HL-60/S4 treated with retinoic acid at 250 ng/mL for 4 days and 3 days (cell line): ENCODE data around the gene MLLT10.

Experiments used
- in situ Hi-C: fragments of 300-500 bp; cut with MboI; formaldehyde crosslinking; loops from 2 replicates; pipeline ENCODE4 v1.7.0; 2022; ENCODE audit warnings: low sequenced_read_pairs

Gene MLLT10

GRCh38 chr10:21724020-21724589 is 190.1 kb downstream of the MLLT10 start:
- in situ Hi-C loops = no loop called here

- in situ Hi-C loops = loop anchor here (25.0 kb wide), 1 partner anchor 438 kb away; no protein-coding TSS in a partner anchor
Measured at GRCh38 chr10:21724687-21725367, 190.8 kb downstream of the MLLT10 start.

- in situ Hi-C loops = loop anchor here (25.0 kb wide), 1 partner anchor 439 kb away; no protein-coding TSS in a partner anchor
Measured at GRCh38 chr10:21726601-21727225, 192.7 kb downstream of the MLLT10 start.

GRCh38 chr10:21727452-21728168 is 193.6 kb downstream of the MLLT10 start:
- in situ Hi-C loops = loop anchor here (25.0 kb wide), 1 partner anchor 440 kb away; no protein-coding TSS in a partner anchor

- in situ Hi-C loops = loop anchor here (25.0 kb wide), 1 partner anchor 441 kb away; no protein-coding TSS in a partner anchor
Measured at GRCh38 chr10:21728618-21729017, 194.6 kb downstream of the MLLT10 start.

GRCh38 chr10:21732067-21732772 is 198.2 kb downstream of the MLLT10 start:
- in situ Hi-C loops = loop anchor here (25.0 kb wide), 1 partner anchor 445 kb away; no protein-coding TSS in a partner anchor

- in situ Hi-C loops = loop anchor here (25.0 kb wide), 1 partner anchor 446 kb away; no protein-coding TSS in a partner anchor
Measured at GRCh38 chr10:21733710-21734109, 199.7 kb downstream of the MLLT10 start.

- in situ Hi-C loops = loop anchor here (25.0 kb wide), 1 partner anchor 450 kb away; no protein-coding TSS in a partner anchor
Measured at GRCh38 chr10:21737106-21737505, 203.1 kb downstream of the MLLT10 start.

- in situ Hi-C loops = loop anchor here (25.0 kb wide), 1 partner anchor 454 kb away; no protein-coding TSS in a partner anchor
Measured at GRCh38 chr10:21740989-21741388, 207.0 kb downstream of the MLLT10 start.

- in situ Hi-C loops = loop anchor here (25.0 kb wide), 1 partner anchor 456 kb away; no protein-coding TSS in a partner anchor
Measured at GRCh38 chr10:21742740-21743412, 208.8 kb downstream of the MLLT10 start.

- in situ Hi-C loops = loop anchor here (25.0 kb wide), 1 partner anchor 457 kb away; no protein-coding TSS in a partner anchor
Measured at GRCh38 chr10:21744223-21744622, 210.2 kb downstream of the MLLT10 start.

- in situ Hi-C loops = loop anchor here (25.0 kb wide), 1 partner anchor 459 kb away; no protein-coding TSS in a partner anchor
Measured at GRCh38 chr10:21746118-21746517, 212.1 kb downstream of the MLLT10 start.

- in situ Hi-C loops = loop anchor here (25.0 kb wide), 1 partner anchor 461 kb away; no protein-coding TSS in a partner anchor
Measured at GRCh38 chr10:21747809-21748208, 213.8 kb downstream of the MLLT10 start.

- in situ Hi-C loops = loop anchor here (25.0 kb wide), 1 partner anchor 462 kb away; no protein-coding TSS in a partner anchor
Measured at GRCh38 chr10:21749788-21750187, 215.8 kb downstream of the MLLT10 start.

- in situ Hi-C loops = no loop called here
Measured at GRCh38 chr10:21750424-21750823, 216.4 kb downstream of the MLLT10 start.

GRCh38 chr10:21751341-21752310 is 217.6 kb downstream of the MLLT10 start:
- in situ Hi-C loops = no loop called here

- in situ Hi-C loops = no loop called here
Measured at GRCh38 chr10:21753497-21754270, 219.7 kb downstream of the MLLT10 start.
